Suprapubic skin (tissue), 4 donors: ENCODE data around the gene GREB1L.

Source experiments
- CTCF ChIP-seq, 2 donors: fragments of 200-600 bp in 1 of 2; fragments of 450-650 bp in 1 of 2; sonication (generic) in 1 of 2; IDR thresholded peaks; one replicate each; pipeline ENCODE4 v1.5.1; 2016 to 2019; ENCODE audit warnings: antibody characterized with exemption in 2 of 2, mild to moderate bottlenecking in 1 of 2, moderate library complexity in 1 of 2
- EP300 ChIP-seq: sonication (generic); formaldehyde crosslinking; IDR thresholded peaks from one replicate; pipeline ENCODE4 v1.6.1; 2017; ENCODE audit warnings: antibody characterized with exemption
- POLR2A ChIP-seq, 2 donors: fragments of 450-650 bp; IDR thresholded peaks; one replicate each; pipeline ENCODE4 v1.6.1; 2017; ENCODE audit warnings: antibody characterized with exemption in 2 of 2, mild to moderate bottlenecking in 2 of 2, moderate library complexity in 2 of 2
- POLR2AphosphoS5 ChIP-seq, 3 donors: sonication (generic); formaldehyde crosslinking; IDR thresholded peaks; one replicate each; pipeline ENCODE4 v1.6.1; 2017; ENCODE audit warnings: antibody characterized with exemption in 3 of 3

- TF ChIP-seq CTCF (IDR thresholded peaks at IDR 0.05) (peak; percentile 23 to 49), EP300 (no peak), POLR2A (IDR thresholded peaks at IDR 0.05) (no peak), POLR2AphosphoS5 (IDR thresholded peaks at IDR 0.05) (no peak)
These were observed 247.2 kb downstream of the GREB1L start for GRCh38 chr18:21489119-21489750.
